NCI-H2196 (cell line): Measurements from ENCODE around the gene ATP2A3.

Experiments
- DNase-seq: peaks from one replicate; lab custom pipeline; 2025; ENCODE audit not compliant: unreplicated experiment; lab: John Stamatoyannopoulos, UW

ATP2A3 gene

GRCh38 chr17:3964203-3965117, at the start of gene ATP2A3:
Gene ATP2A3, minus strand, starts transcription at chr17:3964437. Its CDS starts 146 bp downstream, at chr17:3964291.
- peak; percentile 22 for DNase-seq

- DNase-seq: no peak
Observed at GRCh38 chr17:4010754-4011153, 46.5 kb upstream of the ATP2A3 start.

GRCh38 chr17:4009186-4009785, 45.0 kb upstream of the ATP2A3 start:
- no peak for DNase-seq

GRCh38 chr17:4008441-4009185, 44.4 kb upstream of the ATP2A3 start:
- no peak for DNase-seq

- no peak for DNase-seq
Observed at GRCh38 chr17:4008082-4008435, 43.8 kb upstream of the ATP2A3 start.

- no peak for DNase-seq
Observed at GRCh38 chr17:4007346-4008081, 43.3 kb upstream of the ATP2A3 start.

GRCh38 chr17:4006745-4007211, 42.5 kb upstream of the ATP2A3 start:
- DNase-seq: no peak

- DNase-seq: no peak
Observed at GRCh38 chr17:4006165-4006589, 41.9 kb upstream of the ATP2A3 start.

GRCh38 chr17:4005296-4006164, 41.3 kb upstream of the ATP2A3 start:
- no peak for DNase-seq

- DNase-seq: peak; percentile 60
Observed at GRCh38 chr17:4004517-4005295, 40.5 kb upstream of the ATP2A3 start.

- DNase-seq: no peak
Observed at GRCh38 chr17:4003501-4004421, 39.5 kb upstream of the ATP2A3 start.

- no peak for DNase-seq
Observed at GRCh38 chr17:4003131-4003500, 38.9 kb upstream of the ATP2A3 start.

GRCh38 chr17:4001048-4001590, 36.9 kb upstream of the ATP2A3 start:
- no peak for DNase-seq

- no peak for DNase-seq
Observed at GRCh38 chr17:3998436-3998835, 34.2 kb upstream of the ATP2A3 start.

- no peak for DNase-seq
Observed at GRCh38 chr17:3995067-3995466, 30.8 kb upstream of the ATP2A3 start.

- no peak for DNase-seq
Observed at GRCh38 chr17:3994221-3994576, 30.0 kb upstream of the ATP2A3 start.

- DNase-seq: no peak
Observed at GRCh38 chr17:3993493-3994220, 29.4 kb upstream of the ATP2A3 start.
